Neural cell (in vitro differentiated cells): Measurements from ENCODE around the gene LRP8. TPM values are rescaled to one million over a fixed set of nuclear protein-coding genes. Genes with fewer than 3 reads are reported as not detected.

Source experiments
- H2AFZ ChIP-seq: fragments of 200-600, 300-800 bp; sonication (generic), shearing (Covaris generic); 2 replicates; pipeline ENCODE4 v1.6.0; 2014; ENCODE audit warnings: low read depth, mild to moderate bottlenecking, antibody characterized with exemption, low read length, moderate library complexity
- H3F3A ChIP-seq: fragments of 200-600 bp; shearing (Covaris generic); 2 replicates; pipeline ENCODE4 v1.6.1; 2016; ENCODE audit warnings: mild to moderate bottlenecking, moderate library complexity, mixed read lengths, antibody characterized with exemption, low read length; ENCODE audit not compliant: insufficient read depth, poor library complexity, severe bottlenecking
- H3K27ac ChIP-seq: fragments of 200-600, 300-800 bp; sonication (generic), shearing (Covaris generic); 2 replicates; pipeline ENCODE4 v1.5.1; 2014; ENCODE audit warnings: mild to moderate bottlenecking, low read length, moderate library complexity
- H3K27me3 ChIP-seq: fragments of 300-800, 200-600 bp; sonication (generic), shearing (Covaris generic); 2 replicates; pipeline ENCODE4 v1.6.0; 2014; ENCODE audit warnings: mild to moderate bottlenecking, low read depth, low read length, moderate library complexity; ENCODE audit not compliant: insufficient read depth
- H3K36me3 ChIP-seq: fragments of 300-800, 200-600 bp; sonication (generic), shearing (Covaris generic); 2 replicates; pipeline ENCODE4 v1.5.1; 2014; ENCODE audit warnings: mild to moderate bottlenecking, antibody characterized with exemption, low read length, moderate library complexity; ENCODE audit not compliant: insufficient read depth
- H3K4me2 ChIP-seq: fragments of 300-800, 200-600 bp; sonication (generic), shearing (Covaris generic); 2 replicates; pipeline ENCODE4 v1.6.0; 2014; ENCODE audit warnings: mild to moderate bottlenecking, low read length
- H3K4me3 ChIP-seq: fragments of 300-800, 200-600 bp; sonication (generic), shearing (Covaris generic); 2 replicates; pipeline ENCODE4 v1.5.1; 2014; ENCODE audit warnings: mild to moderate bottlenecking, low read length, moderate library complexity
- H3K79me2 ChIP-seq: fragments of 200-600 bp; shearing (Covaris generic); replicated peaks from 2 replicates; pipeline ENCODE4 v1.6.0; 2014; ENCODE audit warnings: mild to moderate bottlenecking, low read length, moderate library complexity; ENCODE audit not compliant: insufficient read depth
- H3K9ac ChIP-seq: fragments of 300-800, 200-600 bp; sonication (generic), shearing (Covaris generic); 2 replicates; pipeline ENCODE4 v1.6.1; 2016; ENCODE audit warnings: mild to moderate bottlenecking, low read length, mixed read lengths
- H3K9me2 ChIP-seq: fragments of 200-600 bp; shearing (Covaris generic); 2 replicates; pipeline ENCODE4 v1.6.1; 2016; ENCODE audit warnings: mild to moderate bottlenecking, low read length, mixed read lengths; ENCODE audit not compliant: insufficient read depth
- H3K9me3 ChIP-seq: fragments of 200-600, 300-800 bp; sonication (generic), shearing (Covaris generic); 2 replicates; pipeline ENCODE4 v1.6.1; 2016; ENCODE audit warnings: mild to moderate bottlenecking, mixed run types, low read length, moderate library complexity, mixed read lengths
- H4K20me1 ChIP-seq: fragments of 200-600 bp; shearing (Covaris generic); 2 replicates; pipeline ENCODE4 v1.6.1; 2016; ENCODE audit warnings: mild to moderate bottlenecking, mixed run types; ENCODE audit not compliant: insufficient read depth
- CTCF ChIP-seq: fragments of 450-650 bp; IDR thresholded peaks from 2 replicates; pipeline ENCODE4 v1.5.1; 2014; ENCODE audit warnings: antibody characterized with exemption, mild to moderate bottlenecking, moderate library complexity; ENCODE audit not compliant: poor library complexity, severe bottlenecking
- EP300 ChIP-seq: fragments of 450-650 bp; conservative IDR thresholded peaks from 2 replicates; pipeline ENCODE4 v1.6.1; 2014; ENCODE audit warnings: antibody characterized with exemption, mild to moderate bottlenecking, moderate library complexity; ENCODE audit not compliant: poor library complexity, severe bottlenecking
- EZH2 ChIP-seq: fragments of 200-600, 300-800 bp; shearing (Covaris generic), sonication (generic); IDR thresholded peaks from 2 replicates; pipeline ENCODE4 v1.6.1; 2014; ENCODE audit warnings: antibody characterized with exemption, low read length, borderline replicate concordance, mild to moderate bottlenecking; ENCODE audit not compliant: insufficient read depth, poor library complexity, severe bottlenecking
- MXI1 ChIP-seq: fragments of 450-650 bp; conservative IDR thresholded peaks from 2 replicates; pipeline ENCODE4 v1.6.1; 2014; ENCODE audit warnings: antibody characterized with exemption, mild to moderate bottlenecking; ENCODE audit not compliant: poor library complexity, severe bottlenecking
- POLR2AphosphoS5 ChIP-seq: IDR thresholded peaks from 2 replicates; pipeline ENCODE4 v1.6.1; 2012
- RAD21 ChIP-seq: fragments of 450-650 bp; conservative IDR thresholded peaks from 2 replicates; pipeline ENCODE4 v1.6.1; 2014; ENCODE audit warnings: antibody characterized with exemption, mild to moderate bottlenecking, moderate library complexity
- SMC3 ChIP-seq: fragments of 450-650 bp; conservative IDR thresholded peaks from 2 replicates; pipeline ENCODE4 v1.6.1; 2014; ENCODE audit warnings: antibody characterized with exemption, mild to moderate bottlenecking, moderate library complexity; ENCODE audit not compliant: poor library complexity
- TAF1 ChIP-seq: IDR thresholded peaks from 2 replicates; pipeline ENCODE4 v1.6.1; 2012; ENCODE audit warnings: low read depth
- polyA plus RNA-seq: library from polyadenylated mRNA; depleted of rRNA; stranded (reverse); fragments of >200 nt; gene quantifications from 2 replicates; pipeline ENCODE4 v1.2.3, GENCODE V29; 2014
- TF ChIP-seq, protein P1 (sequence below): IDR thresholded peaks from 2 replicates; pipeline ENCODE4 v1.6.1; 2012; ENCODE audit warnings: borderline replicate concordance

The LRP8 gene
- polyA plus RNA-seq, 1 donor from 2014 or later: 65.8 TPM

DNA sequence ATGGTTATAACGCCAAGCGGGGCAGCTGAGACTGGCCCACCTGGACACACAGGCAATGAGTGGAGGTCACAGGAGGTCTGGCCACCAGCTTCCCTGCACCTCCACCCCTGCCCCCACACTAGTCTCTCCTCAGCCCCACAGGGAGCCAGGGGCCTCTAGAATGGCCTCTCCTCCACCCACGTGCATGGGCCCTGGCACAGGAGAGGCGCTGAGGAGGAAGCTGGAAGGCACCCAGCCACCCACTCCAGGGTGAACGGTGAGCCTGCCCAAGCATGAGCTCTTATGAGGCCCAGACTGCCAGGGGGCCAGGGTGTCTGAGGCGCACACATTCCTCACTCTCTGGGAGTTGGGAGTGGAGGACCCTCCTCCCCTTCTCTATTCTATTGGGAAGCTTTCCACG, 22.2 kb downstream of the LRP8 start:
- Histone ChIP-seq H3K4me2 (no peak overlapping the region), H3F3A (no peaks in the 10 kb centered on the region), H4K20me1 (no peaks in the 10 kb centered on the region), H3K36me3 (no peaks in the 10 kb centered on the region), H3K79me2 (peaks cover 51% of the 10 kb centered on the region), H3K27ac (no peak overlapping the region), H3K4me3 (no peak overlapping the region), H3K27me3 (no peaks in the 10 kb centered on the region), H3K9me2 (no peaks in the 10 kb centered on the region), H2AFZ (no peak overlapping the region), H3K9me3 (no peaks in the 10 kb centered on the region), H3K9ac (no peak overlapping the region)
- TF ChIP-seq SMC3: no peak

DNA sequence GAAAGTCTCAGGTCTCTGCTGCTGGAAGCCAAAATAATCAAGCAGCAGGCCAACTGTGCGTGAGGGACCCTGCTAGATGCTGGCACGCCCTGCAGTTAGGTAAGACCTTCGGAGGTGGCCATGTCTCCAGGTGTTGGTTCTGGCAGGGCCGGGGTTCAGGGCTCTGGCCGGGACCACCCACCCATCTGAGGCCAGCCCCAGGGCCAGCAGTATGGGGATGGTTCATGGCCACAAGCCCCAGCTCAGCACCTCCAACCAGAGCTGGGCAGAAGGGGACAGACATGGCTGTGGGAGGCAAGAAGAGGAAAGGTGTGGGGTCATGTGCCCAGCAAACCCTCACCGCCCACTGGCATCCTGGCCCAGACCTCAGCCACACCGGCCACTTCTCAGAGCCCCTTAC, 23.3 kb downstream of the LRP8 start:
- no peaks in the 10 kb centered on the region for H3K27me3 ChIP-seq
- H3K27ac ChIP-seq: no peak overlapping the region
- no peak overlapping the region for H3K4me3 ChIP-seq
- H4K20me1 ChIP-seq: no peaks in the 10 kb centered on the region
- H2AFZ ChIP-seq: no peak overlapping the region
- H3K9me3 ChIP-seq: no peaks in the 10 kb centered on the region
- H3K36me3 ChIP-seq: no peaks in the 10 kb centered on the region
- no peaks in the 10 kb centered on the region for H3K9me2 ChIP-seq
- H3K4me2 ChIP-seq: no peak overlapping the region
- H3K9ac ChIP-seq: no peak overlapping the region
- TF ChIP-seq RAD21: no peak
- TF ChIP-seq, protein P1, sequence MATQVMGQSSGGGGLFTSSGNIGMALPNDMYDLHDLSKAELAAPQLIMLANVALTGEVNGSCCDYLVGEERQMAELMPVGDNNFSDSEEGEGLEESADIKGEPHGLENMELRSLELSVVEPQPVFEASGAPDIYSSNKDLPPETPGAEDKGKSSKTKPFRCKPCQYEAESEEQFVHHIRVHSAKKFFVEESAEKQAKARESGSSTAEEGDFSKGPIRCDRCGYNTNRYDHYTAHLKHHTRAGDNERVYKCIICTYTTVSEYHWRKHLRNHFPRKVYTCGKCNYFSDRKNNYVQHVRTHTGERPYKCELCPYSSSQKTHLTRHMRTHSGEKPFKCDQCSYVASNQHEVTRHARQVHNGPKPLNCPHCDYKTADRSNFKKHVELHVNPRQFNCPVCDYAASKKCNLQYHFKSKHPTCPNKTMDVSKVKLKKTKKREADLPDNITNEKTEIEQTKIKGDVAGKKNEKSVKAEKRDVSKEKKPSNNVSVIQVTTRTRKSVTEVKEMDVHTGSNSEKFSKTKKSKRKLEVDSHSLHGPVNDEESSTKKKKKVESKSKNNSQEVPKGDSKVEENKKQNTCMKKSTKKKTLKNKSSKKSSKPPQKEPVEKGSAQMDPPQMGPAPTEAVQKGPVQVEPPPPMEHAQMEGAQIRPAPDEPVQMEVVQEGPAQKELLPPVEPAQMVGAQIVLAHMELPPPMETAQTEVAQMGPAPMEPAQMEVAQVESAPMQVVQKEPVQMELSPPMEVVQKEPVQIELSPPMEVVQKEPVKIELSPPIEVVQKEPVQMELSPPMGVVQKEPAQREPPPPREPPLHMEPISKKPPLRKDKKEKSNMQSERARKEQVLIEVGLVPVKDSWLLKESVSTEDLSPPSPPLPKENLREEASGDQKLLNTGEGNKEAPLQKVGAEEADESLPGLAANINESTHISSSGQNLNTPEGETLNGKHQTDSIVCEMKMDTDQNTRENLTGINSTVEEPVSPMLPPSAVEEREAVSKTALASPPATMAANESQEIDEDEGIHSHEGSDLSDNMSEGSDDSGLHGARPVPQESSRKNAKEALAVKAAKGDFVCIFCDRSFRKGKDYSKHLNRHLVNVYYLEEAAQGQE: no peak
- no peak for TF ChIP-seq EP300
- no peak for TF ChIP-seq SMC3
- TF ChIP-seq CTCF: no peak
- TF ChIP-seq TAF1: no peak
- TF ChIP-seq POLR2AphosphoS5: no peak
- TF ChIP-seq EZH2: no peak
- TF ChIP-seq MXI1: no peak
- no peaks in the 10 kb centered on the region for H3F3A ChIP-seq
- H3K79me2 ChIP-seq: peaks cover 53% of the 10 kb centered on the region
